ENCODE data around the gene TMEM222. TPM values are rescaled to one million over a fixed set of nuclear protein-coding genes. Genes with fewer than 3 reads are reported as not detected.

TMEM222 gene
- total RNA-seq, 1 experiment from 2014 or later = 28.7 TPM

DNA sequence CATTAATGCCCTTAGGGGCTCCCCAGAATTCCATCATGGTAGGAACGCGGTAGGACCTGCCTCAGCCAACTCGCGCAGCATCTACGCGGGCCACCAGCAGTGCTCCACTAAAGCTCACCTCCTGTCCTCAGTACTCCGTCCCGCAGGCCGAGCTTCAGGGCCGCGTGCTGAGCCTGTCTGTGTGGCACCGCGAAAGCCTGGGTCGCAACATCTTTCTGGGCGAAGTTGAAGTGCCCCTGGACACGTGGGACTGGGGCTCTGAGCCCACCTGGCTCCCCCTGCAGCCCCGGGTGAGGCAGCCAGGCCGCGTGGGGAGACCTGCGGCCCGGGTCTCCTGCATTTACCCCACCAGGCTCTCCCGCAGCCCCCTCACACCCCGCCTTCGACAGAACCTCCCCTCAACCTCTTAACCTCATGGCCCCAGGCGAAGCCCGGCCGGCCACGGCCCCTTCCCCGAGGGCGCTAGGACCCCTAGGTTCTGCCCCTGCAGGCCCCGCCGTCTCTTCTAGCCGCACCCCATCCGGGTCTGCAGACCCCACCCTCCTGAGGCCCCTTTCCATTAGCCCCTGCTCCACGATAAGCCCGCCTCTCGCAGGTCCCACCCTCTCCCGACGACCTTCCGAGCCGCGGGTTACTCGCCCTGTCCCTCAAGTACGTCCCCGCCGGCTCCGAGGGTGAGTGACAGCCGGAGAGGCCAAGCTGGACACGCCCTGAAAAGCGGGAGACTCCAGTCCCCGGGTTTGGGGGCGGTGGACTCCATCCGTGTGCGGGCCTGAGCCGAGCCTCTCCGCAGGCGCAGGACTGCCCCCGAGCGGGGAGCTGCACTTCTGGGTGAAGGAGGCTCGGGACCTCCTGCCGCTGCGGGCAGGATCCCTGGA lies 28.9 kb downstream of the TMEM222 start (continued):
- TF ChIP-seq RELA (CRISPR knock-in tag; IDR thresholded peaks at IDR 0.05; ENCODE audit: borderline replicate concordance) (no peak), FOXJ3 (CRISPR knock-in tag; IDR thresholded peaks at IDR 0.05; ENCODE audit: borderline replicate concordance) (no peak), RORB (CRISPR knock-in tag; IDR thresholded peaks at IDR 0.05) (no peak), ZNF121 (CRISPR knock-in tag; IDR thresholded peaks at IDR 0.05) (no peak), GRHL2 (CRISPR knock-in tag; IDR thresholded peaks at IDR 0.05; ENCODE audit: insufficient replicate concordance, severe bottlenecking) (no peak), FOXK1 (CRISPR knock-in tag; IDR thresholded peaks at IDR 0.05) (peak; percentile 39; the same call in 1 of the 2 replicates), NFATC4 (CRISPR knock-in tag; IDR thresholded peaks at IDR 0.05) (no peak), ZNF263 (CRISPR knock-in tag; IDR thresholded peaks at IDR 0.05; ENCODE audit: low read depth) (peak; percentile 28; the same call in 1 of the 2 replicates), CREM (CRISPR knock-in tag; IDR thresholded peaks at IDR 0.05) (no peak; the same call in 1 of the 2 replicates), SOX15 (CRISPR knock-in tag; IDR thresholded peaks at IDR 0.05) (no peak), SP1 (CRISPR knock-in tag; conservative IDR thresholded peaks at IDR 0.05) (peak; percentile 85), OVOL2 (CRISPR knock-in tag; IDR thresholded peaks at IDR 0.05; ENCODE audit: borderline replicate concordance) (no peak), CREB1 (CRISPR knock-in tag; IDR thresholded peaks at IDR 0.05) (no peak), SMAD3 (CRISPR knock-in tag; IDR thresholded peaks at IDR 0.05; ENCODE audit: borderline replicate concordance) (peak; percentile 77; the same call in 1 of the 2 replicates), TP53 (CRISPR knock-in tag; IDR thresholded peaks at IDR 0.05) (peak; percentile 90; the same call in 1 of the 2 replicates)
- TF ChIP-seq, protein P1, sequence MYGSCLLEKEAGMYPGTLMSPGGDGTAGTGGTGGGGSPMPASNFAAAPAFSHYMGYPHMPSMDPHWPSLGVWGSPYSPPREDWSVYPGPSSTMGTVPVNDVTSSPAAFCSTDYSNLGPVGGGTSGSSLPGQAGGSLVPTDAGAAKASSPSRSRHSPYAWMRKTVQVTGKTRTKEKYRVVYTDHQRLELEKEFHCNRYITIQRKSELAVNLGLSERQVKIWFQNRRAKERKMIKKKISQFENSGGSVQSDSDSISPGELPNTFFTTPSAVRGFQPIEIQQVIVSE (CRISPR knock-in tag; IDR thresholded peaks at IDR 0.05; ENCODE audit: borderline replicate concordance) = no peak
- TF ChIP-seq, protein P2, sequence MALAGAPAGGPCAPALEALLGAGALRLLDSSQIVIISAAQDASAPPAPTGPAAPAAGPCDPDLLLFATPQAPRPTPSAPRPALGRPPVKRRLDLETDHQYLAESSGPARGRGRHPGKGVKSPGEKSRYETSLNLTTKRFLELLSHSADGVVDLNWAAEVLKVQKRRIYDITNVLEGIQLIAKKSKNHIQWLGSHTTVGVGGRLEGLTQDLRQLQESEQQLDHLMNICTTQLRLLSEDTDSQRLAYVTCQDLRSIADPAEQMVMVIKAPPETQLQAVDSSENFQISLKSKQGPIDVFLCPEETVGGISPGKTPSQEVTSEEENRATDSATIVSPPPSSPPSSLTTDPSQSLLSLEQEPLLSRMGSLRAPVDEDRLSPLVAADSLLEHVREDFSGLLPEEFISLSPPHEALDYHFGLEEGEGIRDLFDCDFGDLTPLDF (CRISPR knock-in tag; IDR thresholded peaks at IDR 0.05) = peak; percentile 89
- TF ChIP-seq, protein P3, sequence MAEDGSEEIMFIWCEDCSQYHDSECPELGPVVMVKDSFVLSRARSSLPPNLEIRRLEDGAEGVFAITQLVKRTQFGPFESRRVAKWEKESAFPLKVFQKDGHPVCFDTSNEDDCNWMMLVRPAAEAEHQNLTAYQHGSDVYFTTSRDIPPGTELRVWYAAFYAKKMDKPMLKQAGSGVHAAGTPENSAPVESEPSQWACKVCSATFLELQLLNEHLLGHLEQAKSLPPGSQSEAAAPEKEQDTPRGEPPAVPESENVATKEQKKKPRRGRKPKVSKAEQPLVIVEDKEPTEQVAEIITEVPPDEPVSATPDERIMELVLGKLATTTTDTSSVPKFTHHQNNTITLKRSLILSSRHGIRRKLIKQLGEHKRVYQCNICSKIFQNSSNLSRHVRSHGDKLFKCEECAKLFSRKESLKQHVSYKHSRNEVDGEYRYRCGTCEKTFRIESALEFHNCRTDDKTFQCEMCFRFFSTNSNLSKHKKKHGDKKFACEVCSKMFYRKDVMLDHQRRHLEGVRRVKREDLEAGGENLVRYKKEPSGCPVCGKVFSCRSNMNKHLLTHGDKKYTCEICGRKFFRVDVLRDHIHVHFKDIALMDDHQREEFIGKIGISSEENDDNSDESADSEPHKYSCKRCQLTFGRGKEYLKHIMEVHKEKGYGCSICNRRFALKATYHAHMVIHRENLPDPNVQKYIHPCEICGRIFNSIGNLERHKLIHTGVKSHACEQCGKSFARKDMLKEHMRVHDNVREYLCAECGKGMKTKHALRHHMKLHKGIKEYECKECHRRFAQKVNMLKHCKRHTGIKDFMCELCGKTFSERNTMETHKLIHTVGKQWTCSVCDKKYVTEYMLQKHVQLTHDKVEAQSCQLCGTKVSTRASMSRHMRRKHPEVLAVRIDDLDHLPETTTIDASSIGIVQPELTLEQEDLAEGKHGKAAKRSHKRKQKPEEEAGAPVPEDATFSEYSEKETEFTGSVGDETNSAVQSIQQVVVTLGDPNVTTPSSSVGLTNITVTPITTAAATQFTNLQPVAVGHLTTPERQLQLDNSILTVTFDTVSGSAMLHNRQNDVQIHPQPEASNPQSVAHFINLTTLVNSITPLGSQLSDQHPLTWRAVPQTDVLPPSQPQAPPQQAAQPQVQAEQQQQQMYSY (CRISPR knock-in tag; IDR thresholded peaks at IDR 0.05) = peak; percentile 84
- TF ChIP-seq, protein P4, sequence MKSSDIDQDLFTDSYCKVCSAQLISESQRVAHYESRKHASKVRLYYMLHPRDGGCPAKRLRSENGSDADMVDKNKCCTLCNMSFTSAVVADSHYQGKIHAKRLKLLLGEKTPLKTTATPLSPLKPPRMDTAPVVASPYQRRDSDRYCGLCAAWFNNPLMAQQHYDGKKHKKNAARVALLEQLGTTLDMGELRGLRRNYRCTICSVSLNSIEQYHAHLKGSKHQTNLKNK (CRISPR knock-in tag; IDR thresholded peaks at IDR 0.05) = no peak
- TF ChIP-seq, protein P5, sequence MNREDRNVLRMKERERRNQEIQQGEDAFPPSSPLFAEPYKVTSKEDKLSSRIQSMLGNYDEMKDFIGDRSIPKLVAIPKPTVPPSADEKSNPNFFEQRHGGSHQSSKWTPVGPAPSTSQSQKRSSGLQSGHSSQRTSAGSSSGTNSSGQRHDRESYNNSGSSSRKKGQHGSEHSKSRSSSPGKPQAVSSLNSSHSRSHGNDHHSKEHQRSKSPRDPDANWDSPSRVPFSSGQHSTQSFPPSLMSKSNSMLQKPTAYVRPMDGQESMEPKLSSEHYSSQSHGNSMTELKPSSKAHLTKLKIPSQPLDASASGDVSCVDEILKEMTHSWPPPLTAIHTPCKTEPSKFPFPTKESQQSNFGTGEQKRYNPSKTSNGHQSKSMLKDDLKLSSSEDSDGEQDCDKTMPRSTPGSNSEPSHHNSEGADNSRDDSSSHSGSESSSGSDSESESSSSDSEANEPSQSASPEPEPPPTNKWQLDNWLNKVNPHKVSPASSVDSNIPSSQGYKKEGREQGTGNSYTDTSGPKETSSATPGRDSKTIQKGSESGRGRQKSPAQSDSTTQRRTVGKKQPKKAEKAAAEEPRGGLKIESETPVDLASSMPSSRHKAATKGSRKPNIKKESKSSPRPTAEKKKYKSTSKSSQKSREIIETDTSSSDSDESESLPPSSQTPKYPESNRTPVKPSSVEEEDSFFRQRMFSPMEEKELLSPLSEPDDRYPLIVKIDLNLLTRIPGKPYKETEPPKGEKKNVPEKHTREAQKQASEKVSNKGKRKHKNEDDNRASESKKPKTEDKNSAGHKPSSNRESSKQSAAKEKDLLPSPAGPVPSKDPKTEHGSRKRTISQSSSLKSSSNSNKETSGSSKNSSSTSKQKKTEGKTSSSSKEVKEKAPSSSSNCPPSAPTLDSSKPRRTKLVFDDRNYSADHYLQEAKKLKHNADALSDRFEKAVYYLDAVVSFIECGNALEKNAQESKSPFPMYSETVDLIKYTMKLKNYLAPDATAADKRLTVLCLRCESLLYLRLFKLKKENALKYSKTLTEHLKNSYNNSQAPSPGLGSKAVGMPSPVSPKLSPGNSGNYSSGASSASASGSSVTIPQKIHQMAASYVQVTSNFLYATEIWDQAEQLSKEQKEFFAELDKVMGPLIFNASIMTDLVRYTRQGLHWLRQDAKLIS (CRISPR knock-in tag; IDR thresholded peaks at IDR 0.05; ENCODE audit: borderline replicate concordance) = 0 out of 2 replicates have a peak, but pooled peaks have one; percentile 51
- TF ChIP-seq, protein P6, sequence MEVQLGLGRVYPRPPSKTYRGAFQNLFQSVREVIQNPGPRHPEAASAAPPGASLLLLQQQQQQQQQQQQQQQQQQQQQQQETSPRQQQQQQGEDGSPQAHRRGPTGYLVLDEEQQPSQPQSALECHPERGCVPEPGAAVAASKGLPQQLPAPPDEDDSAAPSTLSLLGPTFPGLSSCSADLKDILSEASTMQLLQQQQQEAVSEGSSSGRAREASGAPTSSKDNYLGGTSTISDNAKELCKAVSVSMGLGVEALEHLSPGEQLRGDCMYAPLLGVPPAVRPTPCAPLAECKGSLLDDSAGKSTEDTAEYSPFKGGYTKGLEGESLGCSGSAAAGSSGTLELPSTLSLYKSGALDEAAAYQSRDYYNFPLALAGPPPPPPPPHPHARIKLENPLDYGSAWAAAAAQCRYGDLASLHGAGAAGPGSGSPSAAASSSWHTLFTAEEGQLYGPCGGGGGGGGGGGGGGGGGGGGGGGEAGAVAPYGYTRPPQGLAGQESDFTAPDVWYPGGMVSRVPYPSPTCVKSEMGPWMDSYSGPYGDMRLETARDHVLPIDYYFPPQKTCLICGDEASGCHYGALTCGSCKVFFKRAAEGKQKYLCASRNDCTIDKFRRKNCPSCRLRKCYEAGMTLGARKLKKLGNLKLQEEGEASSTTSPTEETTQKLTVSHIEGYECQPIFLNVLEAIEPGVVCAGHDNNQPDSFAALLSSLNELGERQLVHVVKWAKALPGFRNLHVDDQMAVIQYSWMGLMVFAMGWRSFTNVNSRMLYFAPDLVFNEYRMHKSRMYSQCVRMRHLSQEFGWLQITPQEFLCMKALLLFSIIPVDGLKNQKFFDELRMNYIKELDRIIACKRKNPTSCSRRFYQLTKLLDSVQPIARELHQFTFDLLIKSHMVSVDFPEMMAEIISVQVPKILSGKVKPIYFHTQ (CRISPR knock-in tag; IDR thresholded peaks at IDR 0.05) = no peak
- TF ChIP-seq, protein P7, sequence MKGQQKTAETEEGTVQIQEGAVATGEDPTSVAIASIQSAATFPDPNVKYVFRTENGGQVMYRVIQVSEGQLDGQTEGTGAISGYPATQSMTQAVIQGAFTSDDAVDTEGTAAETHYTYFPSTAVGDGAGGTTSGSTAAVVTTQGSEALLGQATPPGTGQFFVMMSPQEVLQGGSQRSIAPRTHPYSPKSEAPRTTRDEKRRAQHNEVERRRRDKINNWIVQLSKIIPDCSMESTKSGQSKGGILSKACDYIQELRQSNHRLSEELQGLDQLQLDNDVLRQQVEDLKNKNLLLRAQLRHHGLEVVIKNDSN (CRISPR knock-in tag; IDR thresholded peaks at IDR 0.05) = peak; percentile 65; the same call in 1 of the 2 replicates
- TF ChIP-seq, protein P8, sequence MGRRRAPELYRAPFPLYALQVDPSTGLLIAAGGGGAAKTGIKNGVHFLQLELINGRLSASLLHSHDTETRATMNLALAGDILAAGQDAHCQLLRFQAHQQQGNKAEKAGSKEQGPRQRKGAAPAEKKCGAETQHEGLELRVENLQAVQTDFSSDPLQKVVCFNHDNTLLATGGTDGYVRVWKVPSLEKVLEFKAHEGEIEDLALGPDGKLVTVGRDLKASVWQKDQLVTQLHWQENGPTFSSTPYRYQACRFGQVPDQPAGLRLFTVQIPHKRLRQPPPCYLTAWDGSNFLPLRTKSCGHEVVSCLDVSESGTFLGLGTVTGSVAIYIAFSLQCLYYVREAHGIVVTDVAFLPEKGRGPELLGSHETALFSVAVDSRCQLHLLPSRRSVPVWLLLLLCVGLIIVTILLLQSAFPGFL (CRISPR knock-in tag; IDR thresholded peaks at IDR 0.05; ENCODE audit: borderline replicate concordance) = no peak; the same call in 1 of the 2 replicates
